Stimulated activated CD4-positive, alpha-beta T cell treated with anti-CD3 and anti-CD28 coated beads, TNF-alpha, amount 100 ng/mL, for 1 hour (primary cell): ENCODE data around the gene TFB1M.
"Not testable (repeated sequence)": the region's sequence is repeated elsewhere in the genome, so short reads cannot be mapped to it uniquely, and the experiment has no call there.

Source experiments
- DNase-seq, 3 donors: peaks; one replicate each; pipeline ENCODE4 v3.0.0-alpha.2; 2020; ENCODE audit warnings: low read depth in 3 of 3, low spot score in 1 of 3

TFB1M gene

GRCh38 chr6:155244434-155244833 is 69.8 kb downstream of the TFB1M start:
- no peak for DNase-seq

- no peak for DNase-seq
Observed at GRCh38 chr6:155241966-155242365, 72.3 kb downstream of the TFB1M start.

GRCh38 chr6:155240905-155241600 is 73.2 kb downstream of the TFB1M start:
- DNase-seq, result no peak

GRCh38 chr6:155237613-155238012 is 76.7 kb downstream of the TFB1M start:
- DNase-seq, result no peak

GRCh38 chr6:155235087-155235486 is 79.2 kb downstream of the TFB1M start:
- DNase-seq, result no peak

GRCh38 chr6:155234687-155235086 is 79.6 kb downstream of the TFB1M start:
- DNase-seq, result no peak

- DNase-seq, result no peak
Observed at GRCh38 chr6:155234167-155234566, 80.1 kb downstream of the TFB1M start.

GRCh38 chr6:155232848-155233247 is 81.4 kb downstream of the TFB1M start:
- no peak for DNase-seq

GRCh38 chr6:155230975-155231374 is 83.3 kb downstream of the TFB1M start:
- DNase-seq, result not testable (repeated sequence)

- no peak for DNase-seq
Observed at GRCh38 chr6:155228546-155229166, 85.6 kb downstream of the TFB1M start.

- DNase-seq, result no peak
Observed at GRCh38 chr6:155227046-155227445, 87.2 kb downstream of the TFB1M start.

GRCh38 chr6:155224618-155225017 is 89.7 kb downstream of the TFB1M start:
- DNase-seq, result no peak

GRCh38 chr6:155223646-155224451 is 90.4 kb downstream of the TFB1M start:
- peak in 1 of 3 donors; percentile 11 for DNase-seq

GRCh38 chr6:155222506-155222905 is 91.8 kb downstream of the TFB1M start:
- no peak for DNase-seq

GRCh38 chr6:155221086-155221485 is 93.2 kb downstream of the TFB1M start:
- no peak for DNase-seq

GRCh38 chr6:155219858-155220301 is 94.4 kb downstream of the TFB1M start:
- no peak for DNase-seq

- DNase-seq, result no peak
Observed at GRCh38 chr6:155219299-155219698, 95.0 kb downstream of the TFB1M start.

- DNase-seq, result not testable (repeated sequence)
Observed at GRCh38 chr6:155218711-155219110, 95.6 kb downstream of the TFB1M start.

GRCh38 chr6:155216312-155217046 is 97.8 kb downstream of the TFB1M start:
- DNase-seq, result no peak

- no peak for DNase-seq
Observed at GRCh38 chr6:155215906-155216305, 98.4 kb downstream of the TFB1M start.
